Astrocyte (in vitro differentiated cells and primary cell): ENCODE results near the gene DENND1B.

Experiments used
- EZH2 ChIP-seq: IDR thresholded peaks from 2 replicates; pipeline ENCODE4 v1.6.1; 2012; ENCODE audit warnings: mild to moderate bottlenecking, low read length, inconsistent platforms; ENCODE audit not compliant: insufficient read depth
- TF ChIP-seq, protein P1 (sequence below): IDR thresholded peaks from 2 replicates; pipeline ENCODE4 v1.5.1; 2011; ENCODE audit warnings: low read depth, mild to moderate bottlenecking, inconsistent platforms, low read length, moderate library complexity; ENCODE audit not compliant: insufficient read depth

DNA sequence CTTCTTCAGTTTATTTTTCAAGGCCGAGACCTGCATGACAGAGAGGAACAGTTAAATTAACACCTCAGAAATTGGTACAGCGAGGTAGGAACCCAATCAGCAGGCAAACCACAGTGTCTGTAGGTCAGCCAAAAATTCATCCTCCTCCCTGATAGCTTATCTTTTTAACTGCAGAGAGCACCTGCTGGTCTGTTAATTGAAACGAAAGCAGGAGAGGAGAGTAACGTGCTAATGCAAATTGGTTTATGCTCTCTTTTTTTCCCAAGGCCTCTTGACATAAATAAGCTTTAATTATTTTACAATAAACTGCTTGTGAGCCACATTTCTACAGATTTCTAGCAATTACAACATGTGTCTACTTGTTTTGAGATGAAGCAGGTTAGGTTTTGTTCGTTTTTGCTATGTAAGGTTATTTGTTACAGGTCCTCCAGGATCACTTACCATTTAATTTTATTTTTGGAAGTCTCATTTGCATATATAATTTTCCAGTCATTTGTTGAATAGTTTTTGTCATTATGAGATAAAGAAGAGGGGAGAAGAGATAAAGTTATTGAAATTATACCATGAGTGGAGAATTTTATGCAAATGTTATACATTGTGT is 179.9 kb downstream of the DENND1B start:
- TF ChIP-seq, protein P1, sequence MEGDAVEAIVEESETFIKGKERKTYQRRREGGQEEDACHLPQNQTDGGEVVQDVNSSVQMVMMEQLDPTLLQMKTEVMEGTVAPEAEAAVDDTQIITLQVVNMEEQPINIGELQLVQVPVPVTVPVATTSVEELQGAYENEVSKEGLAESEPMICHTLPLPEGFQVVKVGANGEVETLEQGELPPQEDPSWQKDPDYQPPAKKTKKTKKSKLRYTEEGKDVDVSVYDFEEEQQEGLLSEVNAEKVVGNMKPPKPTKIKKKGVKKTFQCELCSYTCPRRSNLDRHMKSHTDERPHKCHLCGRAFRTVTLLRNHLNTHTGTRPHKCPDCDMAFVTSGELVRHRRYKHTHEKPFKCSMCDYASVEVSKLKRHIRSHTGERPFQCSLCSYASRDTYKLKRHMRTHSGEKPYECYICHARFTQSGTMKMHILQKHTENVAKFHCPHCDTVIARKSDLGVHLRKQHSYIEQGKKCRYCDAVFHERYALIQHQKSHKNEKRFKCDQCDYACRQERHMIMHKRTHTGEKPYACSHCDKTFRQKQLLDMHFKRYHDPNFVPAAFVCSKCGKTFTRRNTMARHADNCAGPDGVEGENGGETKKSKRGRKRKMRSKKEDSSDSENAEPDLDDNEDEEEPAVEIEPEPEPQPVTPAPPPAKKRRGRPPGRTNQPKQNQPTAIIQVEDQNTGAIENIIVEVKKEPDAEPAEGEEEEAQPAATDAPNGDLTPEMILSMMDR = no peak
- no peak for TF ChIP-seq EZH2
